Sigmoid colon (tissue), 4 donors: ENCODE data around the gene PROX2.

Experiments used
- CTCF ChIP-seq, 4 experiments: fragments of 450-650 bp in 3 of 4; fragments of 200-600 bp in 1 of 4; IDR thresholded peaks; one replicate each; pipeline ENCODE4 v1.5.1; 2016 to 2019; ENCODE audit warnings: antibody characterized with exemption in 4 of 4, mild to moderate bottlenecking in 3 of 4, moderate library complexity in 2 of 4
- EP300 ChIP-seq, 4 donors: sonication (generic); formaldehyde crosslinking; IDR thresholded peaks; one replicate each; pipeline ENCODE4 v1.6.1; 2017; ENCODE audit warnings: antibody characterized with exemption in 4 of 4
- POLR2A ChIP-seq, 2 donors: fragments of 450-650 bp; IDR thresholded peaks; one replicate each; pipeline ENCODE4 v1.6.1; 2016; ENCODE audit warnings: antibody characterized with exemption in 2 of 2, mild to moderate bottlenecking in 2 of 2, moderate library complexity in 2 of 2
- POLR2AphosphoS5 ChIP-seq, 4 donors: sonication (generic); formaldehyde crosslinking; IDR thresholded peaks; one replicate each; pipeline ENCODE4 v1.6.1; 2017; ENCODE audit warnings: antibody characterized with exemption in 4 of 4

GRCh38 chr14:74840603-74841030 lies 35.3 kb downstream of the PROX2 start:
- TF ChIP-seq CTCF (IDR thresholded peaks at IDR 0.05) (no peak), POLR2A (IDR thresholded peaks at IDR 0.05) (no peak), POLR2AphosphoS5 (IDR thresholded peaks at IDR 0.05) (no peak), EP300 (IDR thresholded peaks at IDR 0.05) (no peak)
